Activated CD8-positive, alpha-beta memory T cell treated with anti-CD3 and anti-CD28 coated beads, Interleukin-2, amount 50 U/mL, for 24 hours (primary cell): ENCODE results near the gene NLRP13.
"Not testable (repeated sequence)": the region's sequence is repeated elsewhere in the genome, so short reads cannot be mapped to it uniquely, and the experiment has no call there.

Experiments used
- DNase-seq: peaks from one replicate; pipeline ENCODE4 v3.0.0-alpha.2; 2020; ENCODE audit errors: extremely low read depth

Gene NLRP13, protein sequence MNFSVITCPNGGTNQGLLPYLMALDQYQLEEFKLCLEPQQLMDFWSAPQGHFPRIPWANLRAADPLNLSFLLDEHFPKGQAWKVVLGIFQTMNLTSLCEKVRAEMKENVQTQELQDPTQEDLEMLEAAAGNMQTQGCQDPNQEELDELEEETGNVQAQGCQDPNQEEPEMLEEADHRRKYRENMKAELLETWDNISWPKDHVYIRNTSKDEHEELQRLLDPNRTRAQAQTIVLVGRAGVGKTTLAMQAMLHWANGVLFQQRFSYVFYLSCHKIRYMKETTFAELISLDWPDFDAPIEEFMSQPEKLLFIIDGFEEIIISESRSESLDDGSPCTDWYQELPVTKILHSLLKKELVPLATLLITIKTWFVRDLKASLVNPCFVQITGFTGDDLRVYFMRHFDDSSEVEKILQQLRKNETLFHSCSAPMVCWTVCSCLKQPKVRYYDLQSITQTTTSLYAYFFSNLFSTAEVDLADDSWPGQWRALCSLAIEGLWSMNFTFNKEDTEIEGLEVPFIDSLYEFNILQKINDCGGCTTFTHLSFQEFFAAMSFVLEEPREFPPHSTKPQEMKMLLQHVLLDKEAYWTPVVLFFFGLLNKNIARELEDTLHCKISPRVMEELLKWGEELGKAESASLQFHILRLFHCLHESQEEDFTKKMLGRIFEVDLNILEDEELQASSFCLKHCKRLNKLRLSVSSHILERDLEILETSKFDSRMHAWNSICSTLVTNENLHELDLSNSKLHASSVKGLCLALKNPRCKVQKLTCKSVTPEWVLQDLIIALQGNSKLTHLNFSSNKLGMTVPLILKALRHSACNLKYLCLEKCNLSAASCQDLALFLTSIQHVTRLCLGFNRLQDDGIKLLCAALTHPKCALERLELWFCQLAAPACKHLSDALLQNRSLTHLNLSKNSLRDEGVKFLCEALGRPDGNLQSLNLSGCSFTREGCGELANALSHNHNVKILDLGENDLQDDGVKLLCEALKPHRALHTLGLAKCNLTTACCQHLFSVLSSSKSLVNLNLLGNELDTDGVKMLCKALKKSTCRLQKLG

DNA sequence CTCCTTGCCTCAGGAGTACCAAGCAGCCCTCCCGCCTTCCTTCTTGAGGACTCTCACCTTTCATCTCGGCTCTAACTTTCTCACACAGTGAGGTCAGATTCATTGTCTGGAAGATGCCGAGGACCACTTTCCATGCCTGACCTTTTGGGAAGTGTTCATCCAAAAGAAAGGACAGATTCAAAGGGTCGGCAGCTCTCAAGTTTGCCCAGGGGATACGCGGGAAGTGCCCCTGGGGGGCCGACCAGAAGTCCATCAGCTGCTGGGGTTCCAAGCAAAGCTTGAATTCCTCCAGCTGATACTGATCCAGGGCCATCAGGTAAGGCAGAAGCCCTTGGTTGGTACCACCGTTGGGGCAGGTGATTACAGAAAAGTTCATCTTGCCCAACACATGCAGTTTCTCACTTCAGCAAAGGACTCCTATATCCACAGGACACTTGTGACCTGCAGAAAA is at the start of gene NLRP13:
Gene NLRP13 (minus strand): TSS at position 401 of the 451 bp plus-strand sequence. CDS start 25 bp downstream, at position 376.
- DNase-seq = no peak

DNA sequence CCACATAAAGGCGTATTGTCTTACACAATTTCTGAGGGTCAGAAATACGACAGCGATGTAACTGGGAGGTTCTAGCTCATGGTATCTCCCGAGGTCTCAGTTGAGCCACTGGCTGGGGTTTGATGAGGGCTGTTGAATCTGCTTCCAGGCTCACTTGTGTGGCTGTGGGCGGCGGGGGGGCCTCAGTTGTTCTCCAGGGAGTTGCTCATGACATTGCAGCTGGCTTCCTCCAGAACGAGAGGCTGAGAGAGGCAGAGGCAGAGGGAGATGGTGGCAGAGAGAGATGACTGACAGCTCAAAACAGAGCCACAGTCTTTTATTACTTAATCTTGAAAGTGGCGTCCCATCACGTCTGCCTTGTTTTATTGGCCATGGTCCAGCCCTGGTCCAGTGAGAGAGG is 48.3 kb upstream of the NLRP13 start:
- no peak for DNase-seq

DNA sequence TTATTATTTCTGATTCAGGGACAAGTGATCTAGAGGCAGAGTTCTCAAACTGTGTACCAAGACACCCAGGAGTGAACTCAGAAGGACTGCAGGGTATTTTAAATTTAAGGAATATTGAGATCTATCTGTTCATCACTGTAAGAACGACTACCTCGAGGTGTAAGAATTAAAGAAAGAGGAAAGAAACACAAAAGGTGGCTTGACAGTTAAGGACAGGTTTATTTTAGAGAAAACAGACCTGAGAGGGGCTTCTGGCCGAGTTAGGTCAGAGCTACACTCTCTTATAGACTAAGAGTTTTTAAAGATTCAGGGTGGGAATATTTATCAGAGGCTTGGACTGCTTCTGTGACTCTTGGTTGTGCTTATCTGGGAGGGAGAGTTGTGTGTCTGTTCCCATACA is 41.8 kb upstream of the NLRP13 start:
- DNase-seq = no peak

DNA sequence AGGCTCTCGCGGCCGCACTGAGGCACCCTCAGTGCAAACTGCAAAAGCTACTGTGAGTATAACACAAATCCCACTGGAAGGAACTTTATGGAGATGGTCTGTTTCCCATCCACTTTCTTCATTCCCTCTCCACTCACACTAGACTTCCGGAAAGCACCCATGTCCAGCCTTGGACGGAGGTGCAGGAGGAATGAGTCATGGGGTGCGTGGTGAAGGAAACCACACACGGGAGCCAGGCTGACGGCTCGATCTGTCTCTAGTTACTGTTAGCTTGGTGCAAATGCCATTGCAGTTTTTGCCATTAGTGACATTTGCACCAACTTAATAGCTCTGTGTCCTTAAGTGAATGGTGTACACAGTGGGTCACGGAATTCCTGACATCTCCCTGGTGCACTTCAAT is 30.1 kb upstream of the NLRP13 start:
- DNase-seq = no peak

DNA sequence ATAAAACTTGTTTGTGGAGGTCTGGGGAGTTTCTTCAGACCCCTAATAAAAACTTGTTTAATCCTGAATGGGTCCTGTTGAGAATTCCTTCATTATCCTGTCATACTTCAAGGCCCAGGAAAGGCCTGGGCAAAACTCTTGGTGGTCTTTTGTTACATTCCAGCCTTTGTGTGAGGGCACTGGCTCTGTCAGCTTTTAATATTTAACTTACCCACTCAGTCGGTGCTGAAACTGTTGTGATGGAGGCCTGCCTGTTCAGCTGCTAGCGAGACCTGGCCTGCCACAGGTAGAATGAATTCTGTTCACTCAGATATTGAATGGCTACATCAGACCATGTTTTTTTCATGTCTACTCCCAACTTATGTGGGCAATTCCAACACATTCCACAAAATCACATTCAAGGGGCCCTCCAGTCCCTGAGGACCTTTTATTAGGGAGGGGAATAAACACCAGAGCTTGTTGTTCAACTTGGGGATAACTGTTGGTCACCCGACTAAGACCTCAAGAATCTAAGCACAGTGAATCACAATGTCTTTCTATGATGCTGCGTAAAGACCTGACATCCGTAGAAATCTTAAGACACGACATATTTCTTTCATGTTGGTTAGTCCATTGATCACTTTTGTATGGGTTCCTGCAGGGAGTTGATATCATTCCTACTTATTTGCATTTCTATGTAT is 28.0 kb upstream of the NLRP13 start:
- DNase-seq = no peak

DNA sequence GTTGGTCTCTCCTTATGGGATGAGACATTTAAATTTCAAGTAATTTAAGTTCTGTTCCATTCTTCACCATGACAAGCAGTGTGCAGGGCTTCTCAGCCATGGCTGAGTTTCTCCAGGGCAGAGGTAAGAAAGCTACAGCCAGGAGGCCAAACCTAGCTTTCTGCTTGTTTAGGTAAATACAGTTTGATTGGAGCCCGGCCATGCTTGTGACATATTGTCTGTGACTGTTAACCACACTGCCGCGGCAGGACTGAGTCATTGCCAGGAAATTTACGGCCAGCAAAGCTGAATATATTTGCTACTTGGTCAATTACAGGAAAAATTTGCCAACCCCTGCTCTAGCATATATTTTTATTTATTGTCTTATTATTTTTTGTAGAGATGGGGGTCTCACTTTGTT is 26.2 kb upstream of the NLRP13 start:
- no peak for DNase-seq

DNA sequence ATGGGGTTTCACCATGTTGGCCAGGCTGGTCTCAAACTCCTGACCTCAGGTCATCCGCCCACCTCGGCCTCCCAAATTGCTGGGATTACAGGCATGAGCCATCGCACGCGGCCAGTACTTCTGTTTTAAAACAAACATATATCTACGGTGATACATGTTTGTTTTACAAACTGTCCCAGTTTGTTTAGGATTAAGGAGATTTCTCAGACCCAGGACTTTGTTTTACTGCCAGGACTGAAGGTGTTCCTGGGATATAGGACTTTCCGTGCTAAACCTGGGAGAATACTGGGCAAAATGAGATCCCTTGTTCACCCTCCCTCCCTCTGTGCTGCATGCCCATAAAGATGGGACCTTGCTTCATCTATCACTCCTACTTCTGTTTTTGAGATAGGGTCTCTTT is 24.3 kb upstream of the NLRP13 start:
- DNase-seq = no peak

DNA sequence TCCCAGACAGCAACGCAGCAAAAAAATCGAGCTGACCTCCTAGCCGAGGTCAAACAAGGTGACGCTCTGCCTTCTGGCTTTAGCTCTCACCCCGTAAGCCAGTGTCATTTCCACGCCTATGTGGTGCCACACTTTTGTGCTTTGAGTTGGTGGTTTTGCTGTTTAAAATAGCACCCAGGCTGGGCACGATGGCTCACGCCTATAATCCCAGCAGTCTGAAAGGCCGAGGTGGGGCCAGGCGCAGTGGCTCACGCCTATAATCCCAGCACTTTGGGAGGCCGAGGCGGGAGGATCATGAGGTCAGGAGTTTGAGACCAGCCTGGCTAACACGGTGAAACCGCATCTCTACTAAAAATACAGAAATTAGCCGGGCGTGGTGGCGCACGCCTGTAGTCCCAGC is 18.4 kb upstream of the NLRP13 start:
- not testable (repeated sequence) for DNase-seq

DNA sequence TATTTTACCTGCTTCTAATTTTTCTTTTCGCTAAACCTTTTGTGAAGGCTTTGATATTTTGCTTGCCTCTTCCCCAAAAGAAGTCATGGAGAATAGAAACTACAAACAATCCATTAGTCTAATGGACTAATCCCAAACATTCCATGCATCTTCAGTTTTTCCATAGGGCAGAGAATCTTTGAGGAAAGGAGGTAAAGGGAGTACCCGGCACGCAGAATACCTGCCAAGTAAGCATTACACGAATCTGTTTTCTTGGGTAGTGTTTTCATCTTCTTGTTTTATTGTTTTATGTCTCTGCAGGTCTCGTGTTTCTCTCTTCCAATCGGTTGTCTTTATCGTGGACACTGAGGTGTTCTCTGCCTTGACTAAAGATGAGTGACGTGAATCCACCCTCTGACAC is 15.4 kb upstream of the NLRP13 start, which contains the start of gene NLRP8:
Gene NLRP8 (plus strand): TSS at position 301 of the 400 bp plus-strand sequence.
- DNase-seq = no peak

DNA sequence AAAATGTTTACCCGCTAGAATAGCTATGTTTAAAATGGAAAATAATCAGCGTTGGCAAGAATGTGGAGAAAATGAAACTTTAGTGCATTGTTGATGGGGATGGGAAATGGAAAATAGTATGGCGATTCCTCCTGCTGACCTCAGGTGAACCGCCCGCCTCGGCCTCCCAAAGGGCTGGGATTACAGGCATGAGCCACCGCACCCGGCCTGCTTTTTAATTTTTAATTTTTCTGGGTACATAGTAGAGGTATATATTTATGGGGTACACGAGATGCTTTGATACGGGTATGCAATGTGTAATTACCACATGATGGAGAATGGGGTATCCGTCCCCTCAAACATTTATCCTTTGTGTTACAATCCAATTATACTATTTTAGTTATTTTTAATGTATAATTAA is 8.2 kb upstream of the NLRP13 start:
- DNase-seq = no peak

DNA sequence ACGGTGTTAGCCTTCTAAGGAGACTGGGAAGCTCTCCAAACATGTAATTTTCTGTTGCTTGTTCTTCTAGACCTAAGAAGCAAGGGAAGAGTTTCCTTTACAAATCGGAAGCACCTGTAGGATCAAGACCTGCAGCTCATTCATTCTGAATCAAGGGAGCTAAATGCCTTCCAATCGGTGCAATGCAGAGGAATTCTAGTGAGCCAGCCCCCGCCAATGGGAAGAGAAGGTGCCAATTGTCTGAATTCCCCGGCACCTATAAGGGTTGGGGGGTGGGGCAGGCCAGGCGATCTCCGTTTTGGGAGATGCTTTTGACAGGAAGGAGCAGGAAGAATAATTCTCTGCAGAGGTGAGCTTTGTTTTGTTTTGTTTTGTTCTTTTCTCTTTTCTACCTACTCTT is 7.1 kb upstream of the NLRP13 start:
- DNase-seq = no peak

DNA sequence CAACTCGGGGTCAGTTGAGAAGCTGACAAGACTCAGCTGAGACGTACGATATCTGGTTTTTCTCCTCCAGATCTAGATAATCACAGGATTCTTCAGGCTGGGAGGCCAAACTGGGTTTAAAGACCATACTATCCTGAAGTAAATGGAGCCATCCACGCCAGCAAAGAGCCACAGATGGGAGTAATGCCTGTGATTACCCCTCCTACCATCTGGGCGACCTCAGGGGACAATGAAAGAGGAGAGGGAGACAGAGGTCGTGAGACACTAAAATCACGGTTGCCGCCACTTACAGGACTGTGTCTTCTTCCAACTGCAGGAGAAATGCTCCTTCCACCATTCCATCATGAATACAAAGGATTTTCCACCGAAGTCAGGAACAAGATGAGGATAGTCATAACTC is 3.1 kb upstream of the NLRP13 start:
- DNase-seq = no peak

DNA sequence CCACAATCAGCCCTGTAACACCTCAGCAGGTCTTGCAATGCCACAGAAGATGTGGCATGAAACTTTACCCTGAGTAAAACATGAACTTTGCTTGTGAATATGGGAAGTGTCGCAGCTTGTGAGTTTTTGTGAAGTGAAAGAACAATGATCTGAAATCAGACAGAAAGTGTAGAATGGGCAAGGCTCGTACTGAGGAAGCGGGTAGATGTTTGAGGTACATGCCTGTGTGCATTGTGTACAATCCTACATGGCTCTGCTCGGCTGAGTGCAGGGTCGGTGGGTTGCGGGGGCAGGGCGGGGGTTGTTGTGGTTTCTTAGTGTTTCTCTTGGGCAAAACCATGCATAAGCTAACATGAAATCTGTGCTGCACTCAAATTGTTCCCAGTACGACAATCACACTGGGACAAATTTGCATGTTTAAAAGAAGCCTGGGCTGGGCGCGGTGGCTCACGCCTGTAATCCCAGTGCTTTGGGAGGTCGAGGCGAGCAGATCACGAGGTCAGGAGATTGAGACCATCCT is 1.1 kb downstream of the NLRP13 start:
- no peak for DNase-seq

DNA sequence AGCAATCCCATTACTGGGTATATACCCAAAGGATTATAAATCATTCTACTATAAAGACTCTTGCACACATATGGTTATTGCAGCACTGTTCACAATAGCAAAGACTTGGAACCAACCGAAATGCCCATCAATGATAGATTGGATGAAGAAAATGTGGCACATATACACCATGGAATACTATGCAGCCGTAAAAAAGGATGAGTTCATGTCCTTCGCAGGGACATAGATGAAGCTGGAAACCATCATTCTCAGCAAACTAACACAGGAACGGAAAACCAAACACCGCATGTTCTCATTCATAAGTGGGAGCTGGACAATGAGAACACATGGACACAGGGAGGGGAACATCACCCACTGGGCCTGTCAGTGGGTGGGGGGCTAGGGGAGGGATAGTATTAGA is 2.9 kb downstream of the NLRP13 start:
- not testable (repeated sequence) for DNase-seq

DNA sequence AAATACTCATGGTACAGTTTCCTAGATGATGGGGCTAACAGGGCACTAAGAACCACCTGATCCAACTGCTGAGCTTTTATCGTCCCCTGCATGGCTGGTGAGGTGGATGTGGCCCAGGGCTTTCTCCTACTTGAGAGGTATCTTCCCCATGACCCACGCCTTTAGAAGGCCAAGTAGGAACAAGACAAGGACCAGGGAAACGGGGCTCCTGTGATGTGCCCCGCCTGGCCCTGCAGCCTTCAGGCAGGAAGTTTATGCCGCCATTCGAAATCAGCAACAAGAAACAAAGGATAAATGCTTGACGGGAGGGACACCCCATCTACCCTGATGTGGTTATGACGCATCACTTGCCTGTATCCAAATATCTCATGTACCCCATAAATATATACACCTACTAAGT is 4.1 kb downstream of the NLRP13 start:
- DNase-seq = no peak

DNA sequence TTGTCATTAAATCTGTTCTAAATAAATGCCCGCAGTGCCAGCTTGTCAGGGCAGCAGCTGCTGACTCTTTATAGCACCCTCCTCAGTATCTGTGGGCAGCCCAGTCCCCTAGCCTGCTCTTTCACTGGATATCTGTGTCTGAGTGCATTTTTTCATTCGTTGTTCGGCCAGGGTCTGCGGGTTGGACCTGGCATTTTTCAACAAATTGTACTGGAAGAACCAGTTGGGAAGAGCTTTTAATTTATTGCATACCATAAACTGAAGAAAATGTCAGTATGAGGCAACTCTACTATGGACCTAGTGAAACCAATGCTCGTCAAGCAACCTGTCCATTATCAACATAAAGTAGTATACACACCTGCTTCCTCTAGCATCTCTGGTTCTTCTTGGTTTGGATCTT is 8.6 kb downstream of the NLRP13 start:
- DNase-seq = no peak

DNA sequence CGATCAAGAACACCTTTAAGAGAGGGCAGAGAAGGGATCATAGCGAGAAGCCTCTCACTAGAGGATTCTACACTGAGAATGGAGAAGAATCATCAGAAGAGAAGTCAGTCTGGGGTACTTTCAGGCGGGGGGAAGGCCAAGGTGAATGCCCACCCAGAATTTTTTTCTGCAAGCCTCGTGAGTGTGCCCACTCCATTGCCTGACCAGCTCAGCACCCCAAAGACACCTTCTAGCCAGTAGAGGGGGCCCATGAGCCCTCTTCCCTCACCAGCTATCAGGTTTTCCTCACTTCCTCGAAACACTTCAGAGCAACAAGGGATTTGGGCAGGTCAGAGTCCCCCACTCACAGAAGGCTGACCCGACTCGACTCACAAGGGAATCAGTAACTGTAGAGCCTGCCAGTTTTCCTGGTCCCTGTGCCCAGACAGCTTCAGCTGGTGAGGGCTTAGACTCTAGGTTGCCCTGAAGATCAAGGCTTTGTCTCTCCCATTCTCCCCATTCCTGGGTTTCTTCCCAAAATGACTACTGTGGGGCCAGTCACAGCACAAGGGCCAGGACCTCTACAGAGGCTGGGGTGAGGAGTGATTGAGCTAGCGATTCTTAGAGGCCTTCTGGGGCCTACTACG is 18.4 kb downstream of the NLRP13 start:
- DNase-seq = no peak

DNA sequence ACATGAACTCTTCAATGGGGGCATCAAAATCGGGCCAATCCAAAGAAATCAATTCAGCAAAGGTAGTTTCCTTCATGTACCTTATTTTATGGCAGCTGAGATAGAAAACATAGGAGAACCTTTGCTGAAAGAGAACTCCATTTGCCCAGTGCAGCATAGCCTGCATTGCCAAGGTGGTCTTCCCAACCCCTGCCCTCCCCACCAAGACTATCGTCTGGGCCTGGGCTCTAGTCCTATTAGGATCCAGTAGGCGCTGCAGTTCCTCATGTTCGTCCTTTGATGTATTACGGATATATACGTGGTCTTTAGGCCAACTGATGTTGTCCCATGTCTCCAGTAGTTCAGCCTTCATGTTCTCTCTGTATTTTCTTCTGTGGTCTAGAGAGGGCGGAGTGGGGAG is 19.2 kb downstream of the NLRP13 start:
- DNase-seq = no peak

DNA sequence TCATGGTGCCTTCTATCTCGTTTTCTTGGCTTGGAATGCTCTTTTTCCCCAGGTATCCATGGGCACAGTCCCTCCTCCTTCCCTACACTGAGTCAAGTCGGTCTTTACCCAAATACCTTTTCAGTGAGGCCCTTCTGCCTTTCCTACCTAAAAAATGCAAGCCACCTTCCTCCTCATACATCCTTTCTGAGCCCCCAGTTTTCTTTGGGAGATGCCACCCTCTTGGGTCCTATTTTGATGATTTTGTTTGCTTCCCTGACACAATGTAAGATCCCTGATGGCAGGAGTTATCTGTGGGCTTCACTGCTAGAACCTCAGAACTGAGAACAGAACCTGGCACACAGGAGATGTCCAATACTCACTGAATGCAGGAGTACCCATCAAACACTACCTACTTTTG is 22.3 kb downstream of the NLRP13 start:
- no peak for DNase-seq

DNA sequence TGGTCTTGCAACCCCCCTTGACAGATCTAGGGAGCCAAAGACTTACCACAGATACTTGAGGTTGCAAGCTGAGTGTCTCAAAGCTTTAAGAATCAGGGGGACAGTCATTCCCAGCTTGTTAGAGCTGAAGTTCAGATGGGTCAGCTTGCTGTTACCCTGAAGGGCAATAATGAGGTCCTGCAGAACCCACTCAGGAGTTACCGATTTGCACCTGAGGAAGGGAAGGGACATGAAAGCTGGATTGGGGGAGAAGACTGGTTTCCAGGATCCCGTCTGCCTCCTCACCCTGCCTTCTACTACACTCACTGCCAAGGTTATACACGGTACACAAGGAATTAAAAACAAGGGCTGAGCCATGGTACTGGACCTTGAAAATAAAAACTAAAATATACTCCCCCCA is 24.4 kb downstream of the NLRP13 start:
- no peak for DNase-seq

DNA sequence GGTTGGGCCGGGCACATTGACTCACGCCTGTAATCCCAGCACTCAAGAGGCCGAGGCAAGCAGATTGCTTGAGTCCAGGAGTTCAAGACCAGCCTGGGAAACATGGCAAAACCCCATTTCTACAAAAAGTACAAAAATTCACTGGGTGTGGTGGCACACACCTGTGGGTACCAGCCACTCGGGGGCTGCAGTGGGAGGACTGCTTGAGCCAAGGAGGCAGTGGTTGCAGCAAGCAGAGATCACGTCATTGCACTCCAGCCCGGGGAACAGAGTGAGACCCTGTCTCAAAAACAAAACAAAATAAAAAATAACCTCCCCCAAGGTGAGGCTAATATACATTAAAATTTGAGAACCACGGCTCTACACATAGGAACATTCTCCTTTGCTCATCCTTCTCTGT is 24.9 kb downstream of the NLRP13 start:
- no peak for DNase-seq
